GM13977 (cell line): Measurements from ENCODE around the gene RGSL1.
A peak's percentile ranks its signal among the peaks of the same experiment; 100 is the strongest.

Experiments used
- DNase-seq: peaks from one replicate; pipeline ENCODE4 v3.0.0; 2012; ENCODE audit warnings: low spot score
- in situ Hi-C: fragments of 300-500 bp; cut with MboI; formaldehyde crosslinking; loops from one replicate; pipeline ENCODE4 v1.12.0; 2022; ENCODE audit warnings: low sequenced_read_pairs, low pct_unique_long_range_greater_than_20kb, mixed read lengths, inconsistent platforms; ENCODE audit not compliant: unreplicated experiment
- TF ChIP-seq, protein P1 (sequence below): IDR thresholded peaks from 2 replicates; pipeline ENCODE4 v1.5.1; 2012; ENCODE audit warnings: mild to moderate bottlenecking, control low read depth; ENCODE audit not compliant: insufficient read depth; ENCODE audit errors: extremely low read depth, missing control alignments

The RGSL1 gene

DNA sequence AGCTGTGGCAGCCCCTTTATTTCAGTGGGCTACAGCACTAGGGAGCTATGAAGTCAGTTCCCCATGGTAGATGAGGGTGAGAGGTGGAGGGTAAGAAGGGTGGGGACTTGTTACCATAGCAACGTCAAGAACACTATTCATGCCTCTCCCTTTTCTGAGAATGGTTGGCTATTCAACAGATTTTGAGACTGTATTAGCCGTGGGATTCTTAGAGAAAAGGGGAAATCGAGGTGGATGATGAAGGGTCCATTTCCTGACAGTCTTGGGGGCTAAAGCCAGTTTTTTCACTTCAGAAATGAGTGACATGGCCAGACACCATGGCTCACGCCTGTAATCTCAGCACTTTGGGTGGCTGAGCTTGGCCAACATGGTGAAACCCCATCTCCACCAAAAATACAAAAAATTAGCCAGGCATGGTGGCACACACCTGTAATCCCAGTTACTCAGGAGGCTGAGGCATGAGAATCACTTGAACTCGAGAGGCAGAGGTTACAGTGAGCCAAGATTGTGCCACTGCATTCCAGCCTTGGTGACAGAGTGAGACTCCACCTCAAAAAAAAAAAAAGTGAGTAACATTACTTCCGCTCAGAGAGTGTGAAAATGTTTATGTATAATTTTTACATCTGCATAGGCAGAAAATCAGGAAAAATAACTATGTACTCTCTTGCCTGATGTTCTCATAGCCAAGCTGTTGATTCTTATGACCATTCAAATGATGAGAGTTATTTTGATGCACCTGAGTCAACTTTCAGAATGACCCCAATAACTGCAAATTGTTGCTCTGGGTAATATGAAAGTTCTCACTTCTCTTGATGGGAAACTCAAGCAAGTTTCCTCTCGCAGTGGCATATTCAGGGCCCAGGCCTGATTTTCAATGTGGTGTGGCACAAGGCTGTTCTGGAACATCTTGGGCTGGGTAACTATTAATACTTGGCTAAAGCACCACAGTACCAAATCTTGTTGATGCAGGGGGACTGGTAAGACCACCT lies 23.2 kb upstream of the RGSL1 start:
- peak; percentile 66 for DNase-seq
- in situ Hi-C loops = no loop called here
- TF ChIP-seq, protein P1, sequence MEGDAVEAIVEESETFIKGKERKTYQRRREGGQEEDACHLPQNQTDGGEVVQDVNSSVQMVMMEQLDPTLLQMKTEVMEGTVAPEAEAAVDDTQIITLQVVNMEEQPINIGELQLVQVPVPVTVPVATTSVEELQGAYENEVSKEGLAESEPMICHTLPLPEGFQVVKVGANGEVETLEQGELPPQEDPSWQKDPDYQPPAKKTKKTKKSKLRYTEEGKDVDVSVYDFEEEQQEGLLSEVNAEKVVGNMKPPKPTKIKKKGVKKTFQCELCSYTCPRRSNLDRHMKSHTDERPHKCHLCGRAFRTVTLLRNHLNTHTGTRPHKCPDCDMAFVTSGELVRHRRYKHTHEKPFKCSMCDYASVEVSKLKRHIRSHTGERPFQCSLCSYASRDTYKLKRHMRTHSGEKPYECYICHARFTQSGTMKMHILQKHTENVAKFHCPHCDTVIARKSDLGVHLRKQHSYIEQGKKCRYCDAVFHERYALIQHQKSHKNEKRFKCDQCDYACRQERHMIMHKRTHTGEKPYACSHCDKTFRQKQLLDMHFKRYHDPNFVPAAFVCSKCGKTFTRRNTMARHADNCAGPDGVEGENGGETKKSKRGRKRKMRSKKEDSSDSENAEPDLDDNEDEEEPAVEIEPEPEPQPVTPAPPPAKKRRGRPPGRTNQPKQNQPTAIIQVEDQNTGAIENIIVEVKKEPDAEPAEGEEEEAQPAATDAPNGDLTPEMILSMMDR = no peak

DNA sequence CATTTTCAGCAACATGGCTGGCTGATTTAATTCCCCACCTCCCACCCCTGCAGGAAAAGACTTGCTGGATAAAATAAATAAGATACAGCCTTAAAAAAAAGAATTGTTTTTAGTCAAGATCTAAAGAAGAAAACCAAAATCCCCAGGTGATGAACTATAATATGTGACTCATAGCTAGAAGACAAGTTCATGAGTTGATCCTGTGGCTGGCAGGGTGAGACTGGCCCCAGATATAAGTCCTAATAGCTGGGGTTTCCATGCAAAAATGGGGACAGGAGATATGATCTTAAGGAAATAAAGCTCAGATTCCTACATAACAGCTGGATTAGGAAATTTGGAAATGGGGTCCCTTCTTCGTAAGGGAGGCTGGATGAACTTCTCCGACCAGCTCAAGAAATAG lies 21.9 kb upstream of the RGSL1 start:
- in situ Hi-C loops = no loop called here
- no peak for DNase-seq
- TF ChIP-seq, protein P1 = no peak

DNA sequence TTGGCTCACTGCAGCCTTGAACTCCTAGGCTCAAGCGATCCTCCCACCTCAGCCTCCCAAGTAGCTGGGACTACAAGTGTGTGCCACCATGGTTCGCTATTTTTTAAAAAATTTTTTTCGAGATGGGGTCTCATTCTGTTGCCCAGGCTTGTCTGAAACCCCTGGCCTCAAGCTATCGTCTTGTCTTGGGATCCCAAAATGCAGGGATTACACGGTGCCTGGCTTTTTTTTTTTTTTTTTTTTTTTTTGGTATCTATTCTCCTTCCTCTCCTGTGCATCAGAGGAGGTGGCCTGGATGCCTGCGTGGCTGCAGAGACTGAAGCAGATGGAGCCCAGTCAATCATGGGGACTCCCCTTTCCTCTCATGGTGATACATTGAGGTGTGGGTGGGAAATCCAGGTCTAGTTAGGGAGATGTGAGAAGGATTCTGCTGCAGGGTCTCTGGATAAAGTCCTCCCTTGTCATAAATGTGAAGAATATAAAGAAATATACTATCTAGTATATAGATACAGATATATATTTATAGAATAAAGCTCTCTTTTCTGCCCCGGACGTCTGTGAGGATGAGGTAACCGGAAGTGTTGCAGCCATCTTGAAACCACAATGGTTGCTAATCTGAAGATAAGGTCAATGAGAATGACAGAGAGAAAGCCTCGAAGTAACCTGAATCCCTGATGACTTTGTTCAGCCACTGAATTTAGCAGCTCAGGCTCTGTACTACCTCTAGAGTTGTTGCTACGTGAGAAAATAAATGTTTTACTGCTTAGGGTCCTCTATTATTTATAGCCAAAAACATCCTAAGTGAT lies 19.5 kb upstream of the RGSL1 start:
- DNase-seq = peak; percentile 39
- TF ChIP-seq, protein P1 = no peak
- in situ Hi-C loops = no loop called here

DNA sequence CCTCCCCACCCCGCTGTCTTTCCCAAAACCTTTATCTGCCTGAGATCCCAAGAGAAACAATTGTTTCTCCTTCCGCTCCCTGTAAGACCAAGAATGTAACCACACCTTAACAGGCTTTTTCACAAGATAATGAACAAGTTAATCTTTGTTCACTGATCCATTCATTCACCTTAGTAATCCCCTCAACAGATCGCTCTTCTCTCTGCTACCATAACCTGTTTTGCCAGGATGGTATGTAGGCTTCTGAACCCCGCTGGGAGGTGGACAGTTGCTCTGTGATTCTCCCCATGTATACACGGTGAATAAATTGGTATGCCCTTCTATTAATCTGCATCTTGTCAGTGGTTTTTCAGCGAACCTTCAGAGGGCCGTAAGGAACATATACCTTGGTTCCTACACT lies 18.7 kb upstream of the RGSL1 start:
- in situ Hi-C loops = no loop called here
- TF ChIP-seq, protein P1 = no peak
- DNase-seq = no peak

DNA sequence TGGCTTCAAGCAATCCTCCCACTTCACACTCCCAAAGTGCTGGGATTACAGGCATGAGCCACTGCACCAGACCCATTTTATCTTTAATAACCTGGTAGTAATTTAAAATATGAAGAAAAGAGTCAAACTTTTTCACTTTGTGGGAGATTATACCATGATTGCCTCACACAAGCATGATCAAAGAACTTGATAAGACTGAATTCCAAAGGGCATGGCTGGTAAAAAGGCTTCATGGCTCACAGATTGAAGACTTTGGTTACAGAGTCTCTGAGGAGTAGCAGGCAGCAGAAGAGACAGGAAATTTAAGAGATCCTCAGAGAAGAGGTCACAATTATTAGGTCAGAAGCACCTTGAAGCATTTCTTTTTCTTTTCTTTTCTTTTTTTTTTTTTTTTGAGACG lies 16.4 kb upstream of the RGSL1 start:
- TF ChIP-seq, protein P1 = no peak
- in situ Hi-C loops = no loop called here
- no peak for DNase-seq

DNA sequence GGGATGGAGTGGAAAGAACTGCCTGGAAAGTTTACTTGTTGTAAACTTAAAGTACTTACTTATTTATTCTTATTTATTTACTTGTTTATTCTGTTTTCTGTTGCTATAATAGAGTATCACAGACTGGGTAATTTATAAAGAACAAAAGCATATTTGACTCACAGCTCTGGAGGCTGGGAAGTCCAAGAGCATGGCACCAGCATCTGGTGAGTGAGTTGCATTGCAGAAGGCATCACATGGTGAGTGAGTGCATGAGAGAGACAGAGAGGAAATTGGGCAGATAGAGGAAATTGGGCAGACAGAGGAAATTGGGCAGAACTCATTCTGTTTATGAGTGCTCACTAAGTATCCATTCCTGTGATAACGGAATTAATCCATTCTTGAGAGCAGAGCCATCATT lies 11.6 kb upstream of the RGSL1 start:
- TF ChIP-seq, protein P1 = no peak
- in situ Hi-C loops = no loop called here
- DNase-seq = no peak
